ENCODE data around the gene BTBD2. TPM values are rescaled to one million over a fixed set of nuclear protein-coding genes. Genes with fewer than 3 reads are reported as not detected.

The BTBD2 gene
- total RNA-seq, 1 donor from 2014 or later, result 118 TPM

DNA sequence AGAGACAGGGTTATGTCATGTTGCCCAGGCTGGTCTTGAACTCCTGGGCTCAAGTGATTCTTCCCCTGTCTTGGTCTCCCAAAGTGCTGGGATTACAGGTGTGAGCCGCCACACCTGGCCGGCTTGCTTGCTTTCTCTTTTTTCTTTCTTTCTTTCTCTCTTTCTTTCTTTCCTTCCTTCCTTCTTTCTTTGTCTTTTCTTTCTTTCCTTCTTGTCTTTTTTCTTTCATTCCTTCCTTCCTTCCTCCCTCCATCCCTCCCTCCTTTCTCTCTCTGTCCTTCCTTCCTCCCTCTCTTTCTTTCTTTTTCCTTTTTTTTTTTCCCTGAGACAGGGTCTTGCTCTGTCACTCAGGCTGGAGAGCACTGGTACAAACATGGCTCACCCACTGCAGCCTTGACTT lies 6.8 kb upstream of the BTBD2 start:
- Mint-ChIP-seq H3K4me3 (no peak overlapping the region), H3K27me3 (ENCODE audit: low read depth) (no peaks in the 10 kb centered on the region), H3K36me3 (no peaks in the 10 kb centered on the region), H3K9me3 (no peaks in the 10 kb centered on the region), H3K27ac (no peak overlapping the region), H3K4me1 (no peaks in the 10 kb centered on the region)
- no peak for DNase-seq (ENCODE audit: low spot score in 2 of 2, unreplicated experiment in 2 of 2)
- TF ChIP-seq, protein P1, sequence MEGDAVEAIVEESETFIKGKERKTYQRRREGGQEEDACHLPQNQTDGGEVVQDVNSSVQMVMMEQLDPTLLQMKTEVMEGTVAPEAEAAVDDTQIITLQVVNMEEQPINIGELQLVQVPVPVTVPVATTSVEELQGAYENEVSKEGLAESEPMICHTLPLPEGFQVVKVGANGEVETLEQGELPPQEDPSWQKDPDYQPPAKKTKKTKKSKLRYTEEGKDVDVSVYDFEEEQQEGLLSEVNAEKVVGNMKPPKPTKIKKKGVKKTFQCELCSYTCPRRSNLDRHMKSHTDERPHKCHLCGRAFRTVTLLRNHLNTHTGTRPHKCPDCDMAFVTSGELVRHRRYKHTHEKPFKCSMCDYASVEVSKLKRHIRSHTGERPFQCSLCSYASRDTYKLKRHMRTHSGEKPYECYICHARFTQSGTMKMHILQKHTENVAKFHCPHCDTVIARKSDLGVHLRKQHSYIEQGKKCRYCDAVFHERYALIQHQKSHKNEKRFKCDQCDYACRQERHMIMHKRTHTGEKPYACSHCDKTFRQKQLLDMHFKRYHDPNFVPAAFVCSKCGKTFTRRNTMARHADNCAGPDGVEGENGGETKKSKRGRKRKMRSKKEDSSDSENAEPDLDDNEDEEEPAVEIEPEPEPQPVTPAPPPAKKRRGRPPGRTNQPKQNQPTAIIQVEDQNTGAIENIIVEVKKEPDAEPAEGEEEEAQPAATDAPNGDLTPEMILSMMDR (IDR thresholded peaks at IDR 0.05; ENCODE audit: unreplicated experiment), result no peak

DNA sequence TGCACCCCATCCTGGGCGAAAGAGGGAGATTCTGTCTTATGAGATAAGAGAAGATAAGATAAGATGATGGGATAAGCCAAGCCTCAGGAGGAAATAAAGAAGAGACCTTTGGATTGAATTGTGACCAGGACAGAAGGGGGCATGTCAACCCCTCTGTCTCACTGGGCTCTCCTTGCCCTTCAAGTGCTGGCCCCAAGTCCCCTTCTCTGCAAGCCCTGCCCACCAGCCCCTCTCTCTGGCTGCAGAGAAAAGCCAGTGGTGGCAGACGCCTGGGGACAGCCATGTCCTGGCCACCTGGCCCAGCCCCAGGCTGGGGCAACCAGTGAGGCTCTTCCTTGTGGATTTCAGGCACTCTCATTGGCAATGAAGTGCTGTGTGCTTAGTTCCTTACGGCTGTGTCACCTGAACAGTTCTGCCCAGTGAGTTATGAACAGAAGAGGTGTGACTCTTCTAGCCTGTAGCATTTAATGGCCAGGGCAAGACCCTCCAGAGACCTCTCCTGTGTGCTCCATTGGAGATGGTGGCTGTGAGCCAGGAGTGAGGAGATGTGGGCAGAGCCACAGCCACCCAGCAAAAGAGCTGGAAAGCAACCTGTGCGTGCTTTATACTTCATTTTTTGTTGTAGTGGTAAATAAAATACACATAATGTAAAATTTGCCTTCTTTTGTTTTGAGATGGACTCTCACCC lies 6.1 kb upstream of the BTBD2 start:
- no peak overlapping the region for H3K4me3 Mint-ChIP-seq
- H3K36me3 Mint-ChIP-seq, result no peaks in the 10 kb centered on the region
- TF ChIP-seq, protein P1 (IDR thresholded peaks at IDR 0.05; ENCODE audit: unreplicated experiment), result no peak
- H3K4me1 Mint-ChIP-seq, result no peaks in the 10 kb centered on the region
- DNase-seq (ENCODE audit: low spot score in 2 of 2, unreplicated experiment in 2 of 2), result no peak
- no peaks in the 10 kb centered on the region for H3K9me3 Mint-ChIP-seq
- no peak overlapping the region for H3K27ac Mint-ChIP-seq
- no peaks in the 10 kb centered on the region for H3K27me3 Mint-ChIP-seq (ENCODE audit: low read depth)

DNA sequence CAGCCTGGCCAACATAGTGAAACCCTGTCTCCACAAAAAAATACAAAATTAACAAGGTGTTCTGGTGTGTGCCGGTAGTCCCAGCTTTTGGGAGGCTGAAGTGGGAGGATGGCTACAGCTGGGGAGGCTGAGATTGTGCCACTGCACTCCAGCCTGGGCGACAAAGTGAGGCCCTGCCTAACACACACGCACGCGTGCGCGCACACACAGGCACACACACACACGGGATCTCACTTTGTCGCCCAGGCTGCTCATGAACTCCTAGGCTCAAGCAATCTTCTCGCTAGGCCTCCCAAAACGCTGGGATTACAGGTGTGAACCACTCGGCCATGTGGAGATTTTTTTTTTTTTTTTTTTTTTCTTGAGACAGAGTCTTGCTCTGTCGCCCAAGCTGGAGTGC lies 3.2 kb upstream of the BTBD2 start:
- Mint-ChIP-seq H3K4me1 (no peaks in the 10 kb centered on the region), H3K36me3 (no peaks in the 10 kb centered on the region), H3K27ac (no peak overlapping the region), H3K4me3 (no peak overlapping the region), H3K9me3 (no peaks in the 10 kb centered on the region), H3K27me3 (ENCODE audit: low read depth) (no peaks in the 10 kb centered on the region)
- no peak for DNase-seq (ENCODE audit: low spot score in 2 of 2, unreplicated experiment in 2 of 2)
- TF ChIP-seq, protein P1 (IDR thresholded peaks at IDR 0.05; ENCODE audit: unreplicated experiment), result no peak

DNA sequence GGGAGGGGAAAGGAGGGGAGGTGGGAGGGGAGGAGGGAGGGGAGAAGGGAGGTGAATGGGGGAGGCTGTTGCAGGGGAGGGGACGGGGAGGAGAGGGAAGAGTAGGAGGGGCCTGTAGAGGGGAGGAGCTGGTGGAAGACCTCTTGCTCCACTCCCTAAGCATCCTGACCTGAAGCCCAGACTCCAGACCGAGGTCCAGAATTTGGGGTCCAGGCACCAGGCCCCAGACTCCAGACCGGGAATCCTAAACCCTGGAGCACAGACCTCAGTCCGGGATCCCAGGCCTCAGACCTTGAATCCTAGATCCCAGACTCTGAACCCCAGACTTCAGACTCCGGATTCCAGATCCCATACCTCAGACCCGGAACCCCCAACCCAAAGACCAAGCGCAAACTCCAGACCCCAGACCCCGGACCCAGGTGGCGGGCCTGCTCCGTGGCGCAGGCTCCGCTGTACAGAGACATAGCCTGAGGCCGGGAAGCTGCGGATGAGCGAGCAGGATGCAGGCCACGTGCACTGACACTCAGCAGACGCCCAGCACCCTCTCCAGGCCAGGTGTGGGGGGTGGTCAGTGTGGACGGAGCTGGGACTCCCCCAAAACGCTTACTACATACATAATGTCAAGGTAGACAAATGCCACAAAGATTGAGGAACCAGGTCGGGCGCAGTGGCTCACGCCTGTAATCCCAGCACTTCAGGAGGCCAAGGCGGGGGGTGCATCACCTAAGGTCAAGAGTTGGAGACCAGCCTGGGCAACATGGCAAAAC lies 710 bp upstream of the BTBD2 start:
- no peaks in the 10 kb centered on the region for H3K9me3 Mint-ChIP-seq
- peak overlapping the region; percentile 30 for H3K27ac Mint-ChIP-seq
- H3K27me3 Mint-ChIP-seq (ENCODE audit: low read depth), result no peaks in the 10 kb centered on the region
- peak overlapping the region; percentile 59 for H3K4me3 Mint-ChIP-seq
- peaks cover 5% of the 10 kb centered on the region for H3K4me1 Mint-ChIP-seq
- TF ChIP-seq, protein P1 (IDR thresholded peaks at IDR 0.05; ENCODE audit: unreplicated experiment), result no peak
- no peak for DNase-seq (ENCODE audit: low spot score in 2 of 2, unreplicated experiment in 2 of 2)
- peaks cover 12% of the 10 kb centered on the region for H3K36me3 Mint-ChIP-seq

DNA sequence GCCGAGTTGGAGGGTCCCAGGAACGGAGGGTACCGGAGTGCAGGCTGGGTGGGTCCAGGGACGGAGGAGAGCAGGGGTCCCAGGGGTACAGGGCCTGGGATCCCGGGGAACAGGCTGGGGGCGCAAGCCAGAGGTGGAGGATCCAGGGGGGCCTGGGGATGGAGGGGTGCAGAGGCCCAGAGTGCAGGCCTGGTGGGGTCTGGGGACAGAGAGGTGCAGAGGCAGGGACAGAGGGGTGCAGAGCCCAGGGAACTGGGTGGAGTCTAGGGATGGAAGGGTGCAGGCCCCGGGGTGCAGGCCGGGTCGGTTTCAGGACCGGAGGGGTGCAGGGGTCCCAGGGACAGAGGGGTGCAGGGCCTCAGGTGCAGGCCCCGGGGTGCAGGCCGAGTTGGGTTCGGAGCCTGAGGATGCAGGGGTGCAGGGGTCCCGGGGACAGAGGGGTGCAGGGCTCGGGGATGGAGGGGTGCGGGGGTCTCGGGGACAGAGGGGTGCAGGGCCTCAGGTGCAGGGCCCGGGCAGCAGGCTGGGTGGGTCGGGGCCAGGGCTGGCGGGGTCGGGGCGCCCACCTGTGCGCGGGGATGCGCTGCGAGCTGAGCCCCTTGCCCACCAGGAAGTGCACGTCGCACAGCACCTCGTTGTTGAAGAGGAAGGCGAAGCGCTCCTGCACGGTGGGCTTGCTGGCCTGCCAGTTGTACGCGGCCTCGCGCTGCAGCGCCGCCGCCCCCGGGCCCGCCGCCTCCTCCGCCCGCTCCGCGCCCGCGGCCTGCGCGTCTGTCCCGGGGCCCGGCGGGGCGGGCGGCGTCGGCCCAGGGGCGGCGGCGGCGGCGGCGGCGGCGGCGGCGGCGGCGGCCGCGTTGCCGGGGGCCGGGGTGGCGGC lies 545 bp downstream of the BTBD2 start:
- peak in 1 of 2 experiments; percentile 50 for DNase-seq (ENCODE audit: low spot score in 2 of 2, unreplicated experiment in 2 of 2)

More for the DNA sequence above, 545 bp downstream of the BTBD2 start:
- TF ChIP-seq, protein P1 (IDR thresholded peaks at IDR 0.05; ENCODE audit: unreplicated experiment), result no peak
- Mint-ChIP-seq H3K27me3 (ENCODE audit: low read depth) (no peaks in the 10 kb centered on the region), H3K4me1 (peaks cover 5% of the 10 kb centered on the region), H3K9me3 (no peaks in the 10 kb centered on the region), H3K36me3 (peaks cover 23% of the 10 kb centered on the region), H3K4me3 (peak overlapping the region; percentile 65), H3K27ac (peak overlapping the region; percentile 21)
